ENCODE measurements around the gene PRKAB1. TPM values are rescaled to one million over a fixed set of nuclear protein-coding genes. Genes with fewer than 3 reads are reported as not detected.
A peak's percentile ranks its signal among the peaks of the same experiment; 100 is the strongest.
"Not testable (repeated sequence)": the region's sequence is repeated elsewhere in the genome, so short reads cannot be mapped to it uniquely, and the experiment has no call there.

The PRKAB1 gene
- total RNA-seq, 1 donor from 2014 or later = 13.0 TPM

DNA sequence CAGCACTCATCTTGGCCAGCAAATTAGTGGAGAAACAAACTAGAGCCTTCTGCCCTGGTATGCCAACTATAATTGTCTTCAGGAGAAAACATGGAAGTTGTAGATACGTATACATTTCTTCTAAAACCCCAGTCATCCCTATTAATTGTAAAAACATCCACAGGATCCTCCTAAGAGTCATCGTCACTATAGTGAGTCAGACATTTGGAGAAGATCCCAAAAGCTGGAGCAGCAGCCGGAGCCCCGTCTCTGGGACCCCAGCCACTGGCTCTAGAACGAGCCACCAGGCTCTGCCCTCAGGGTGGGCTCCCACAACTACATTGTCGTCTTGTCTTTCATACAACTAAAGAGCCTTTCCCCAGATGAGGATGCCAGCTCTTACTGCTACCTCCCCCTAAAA, 15.5 kb downstream of the PRKAB1 start:
- ATAC-seq = no peak

DNA sequence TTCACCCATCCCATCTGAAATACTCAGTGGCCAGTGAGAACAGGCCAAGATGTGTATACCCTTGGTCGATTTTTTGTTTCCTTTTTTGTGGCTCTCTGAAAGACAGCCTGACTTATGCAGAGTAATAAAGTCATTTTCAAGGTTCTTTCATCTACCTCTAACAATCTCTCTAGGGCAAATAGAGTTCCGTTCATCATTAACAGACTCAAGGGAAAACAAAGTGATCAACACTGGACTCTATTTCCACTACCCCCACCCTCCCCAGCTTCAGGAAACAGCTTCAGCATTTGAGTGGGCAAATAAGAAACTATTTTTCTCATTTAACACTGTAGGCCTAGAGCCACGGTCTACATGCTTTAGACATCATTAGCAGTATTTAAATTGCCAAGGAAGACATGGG, 15.9 kb downstream of the PRKAB1 start:
- ATAC-seq = peak; percentile 43

More for the DNA sequence above, 15.5 kb downstream of the PRKAB1 start:
- no peak for DNase-seq (ENCODE audit: low spot score)

DNA sequence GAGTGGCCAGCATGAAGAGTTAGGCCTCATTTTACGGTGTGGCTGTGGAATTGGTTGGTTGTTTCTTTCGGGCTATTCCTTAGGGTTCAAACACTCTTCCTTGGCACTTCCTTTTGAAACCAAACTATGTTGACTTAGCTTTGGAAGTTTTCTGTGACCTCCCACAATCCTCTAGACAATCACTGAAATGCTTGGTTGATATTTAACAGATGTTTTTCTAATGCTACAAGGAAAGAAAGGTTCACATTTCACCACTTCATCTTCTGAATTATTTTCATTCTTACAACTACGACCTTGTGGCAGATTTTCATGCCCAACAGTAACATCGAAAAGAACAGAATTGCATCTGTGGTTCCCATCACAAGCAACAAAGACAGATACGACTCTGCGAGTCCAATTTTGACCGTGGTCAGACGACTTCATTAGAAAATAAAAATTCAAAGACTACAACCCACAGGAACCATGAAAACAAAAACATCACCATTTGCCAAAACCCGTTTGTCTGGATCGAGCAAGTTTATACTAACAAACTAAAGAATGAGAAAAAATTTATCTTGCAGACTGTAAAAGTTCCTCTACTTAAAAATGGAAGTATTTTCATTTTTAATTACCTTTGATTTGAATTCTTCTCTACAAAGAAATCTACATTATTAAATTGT, 16.9 kb downstream of the PRKAB1 start:
- ATAC-seq (peak; percentile 13), DNase-seq (ENCODE audit: low spot score) (no peak)

More for the DNA sequence above, 15.9 kb downstream of the PRKAB1 start:
- DNase-seq (ENCODE audit: low spot score) = no peak

DNA sequence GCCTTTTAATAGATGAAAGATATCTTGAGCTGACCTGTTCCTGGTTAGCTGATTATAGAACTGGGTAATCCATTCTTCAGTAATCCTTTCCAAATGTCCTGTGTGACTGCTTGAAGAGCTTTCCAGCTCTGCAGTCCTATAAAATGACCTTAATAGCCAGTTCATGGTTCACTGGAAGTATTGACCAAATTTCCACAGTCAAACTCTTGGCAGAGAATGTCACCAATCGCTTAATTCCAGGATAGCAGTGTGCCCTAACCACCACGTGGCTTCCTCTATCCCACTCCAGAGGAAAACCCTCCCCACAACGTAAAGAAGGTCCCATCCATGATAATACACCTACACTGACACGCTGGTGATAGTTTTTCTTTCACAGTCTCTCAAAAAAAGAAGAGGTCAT, 17.4 kb downstream of the PRKAB1 start:
- DNase-seq (ENCODE audit: low spot score) (peak; percentile 62), ATAC-seq (peak; percentile 60)

DNA sequence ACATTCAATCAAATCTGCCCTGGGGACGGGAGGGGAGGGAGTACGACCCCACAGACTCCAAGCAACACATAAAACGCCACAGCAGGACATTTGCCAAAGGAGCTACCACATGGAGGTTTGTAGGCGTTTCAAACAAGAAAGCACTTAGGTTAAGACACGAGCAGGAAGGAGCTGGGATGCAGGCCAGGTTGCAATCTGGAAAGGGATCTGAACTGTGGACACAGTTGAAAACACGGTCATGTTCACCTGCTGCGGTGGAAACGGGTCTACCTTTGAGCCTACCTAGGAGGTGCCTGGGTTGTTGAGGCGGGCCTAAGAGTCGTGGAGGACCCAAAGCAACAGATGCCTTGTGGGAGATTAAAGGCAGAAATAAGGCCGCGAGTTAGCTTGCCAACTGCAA, 18.4 kb downstream of the PRKAB1 start:
- ATAC-seq = peak; percentile 47
- peak; percentile 75 for DNase-seq (ENCODE audit: low spot score)

DNA sequence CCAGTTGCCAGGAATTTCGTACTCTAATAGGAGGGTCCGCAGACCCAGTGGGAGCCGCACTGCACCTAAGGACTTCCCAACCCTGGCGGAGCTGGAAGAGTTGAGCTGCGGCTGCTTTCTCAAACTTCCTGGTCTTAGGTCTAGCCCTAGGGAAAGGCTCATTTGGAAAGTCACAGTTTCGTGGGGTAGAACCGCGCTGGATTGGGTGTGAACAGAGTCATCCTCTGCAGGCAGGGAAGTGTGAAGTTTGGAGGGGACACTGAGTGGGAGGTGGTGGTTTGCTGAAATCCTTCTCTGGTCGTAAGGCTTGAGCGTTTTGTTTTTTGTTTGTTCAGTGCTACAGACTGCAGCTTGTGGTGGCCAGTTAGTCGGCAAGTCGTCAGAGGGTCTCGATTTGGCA, 18.8 kb downstream of the PRKAB1 start:
- DNase-seq (ENCODE audit: low spot score) (no peak), ATAC-seq (no peak)

DNA sequence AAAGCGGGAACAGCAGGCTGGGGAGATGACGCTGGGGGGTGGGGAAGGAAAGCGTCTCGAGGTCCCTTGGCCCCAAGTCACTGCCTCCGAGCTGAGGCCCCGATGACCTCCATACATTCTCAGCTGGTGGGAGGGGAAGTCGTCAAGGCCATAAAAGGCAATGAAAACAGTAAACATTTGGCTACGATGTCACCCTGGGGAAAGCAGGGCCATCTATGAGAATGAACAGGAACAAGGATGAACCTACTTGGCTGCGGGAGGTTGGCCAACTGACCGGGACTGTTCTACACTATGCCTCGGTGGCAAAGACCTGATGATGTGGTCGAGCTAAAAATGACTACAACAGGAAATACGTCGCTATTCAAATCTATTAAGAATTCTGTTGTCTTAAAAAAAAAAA, 19.5 kb downstream of the PRKAB1 start:
- DNase-seq (ENCODE audit: low spot score) = no peak
- ATAC-seq = no peak

DNA sequence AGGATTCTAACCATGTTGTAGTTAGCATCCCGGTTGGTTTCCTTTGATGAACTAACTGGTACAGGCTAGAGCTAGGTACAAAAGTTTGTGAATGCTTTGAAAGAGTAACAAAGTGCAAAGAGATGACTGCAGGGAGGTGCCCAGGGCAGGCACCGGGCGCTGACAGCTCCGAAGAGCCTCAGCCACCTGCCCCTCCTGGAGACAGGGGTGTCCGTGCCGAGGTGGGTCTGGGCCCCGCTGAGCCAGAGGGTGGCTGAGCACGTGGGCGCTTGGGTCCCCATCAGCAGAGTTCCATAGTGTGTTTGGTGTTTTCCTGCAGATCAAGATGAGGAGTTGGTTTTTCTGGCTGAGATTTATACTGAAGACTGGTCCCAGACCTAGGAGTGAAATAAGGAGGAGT, 19.9 kb downstream of the PRKAB1 start:
- no peak for ATAC-seq
- no peak for DNase-seq (ENCODE audit: low spot score)

DNA sequence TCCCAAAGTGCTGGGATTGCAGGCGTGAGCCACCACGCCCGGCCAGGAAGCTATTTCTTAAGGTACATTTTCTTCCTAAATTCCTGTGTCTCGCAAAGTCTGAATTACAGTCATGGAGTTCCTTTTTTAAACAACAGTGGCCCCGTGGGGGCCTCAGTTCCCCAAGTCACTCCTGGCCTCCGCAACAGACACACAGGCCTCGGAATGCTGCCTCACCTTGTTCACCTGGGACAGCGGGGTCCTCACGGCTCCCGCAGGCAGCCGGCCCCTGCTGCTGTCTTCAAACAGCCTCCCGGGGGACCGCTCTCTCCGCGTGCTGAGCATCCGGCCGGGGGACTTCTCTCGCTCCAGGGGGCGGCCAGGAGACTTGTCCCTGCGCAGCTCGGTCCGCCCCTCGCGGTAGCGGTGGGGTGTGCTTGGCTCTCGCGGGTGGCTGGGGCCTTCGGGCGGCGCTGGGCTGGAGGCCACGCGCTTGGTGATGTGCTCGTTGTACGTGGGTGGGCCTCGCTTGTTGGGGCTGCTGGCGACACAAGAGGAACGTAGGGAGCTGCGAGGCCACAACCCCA, 22.1 kb downstream of the PRKAB1 start:
- no peak for ATAC-seq
- DNase-seq (ENCODE audit: low spot score) = no peak

DNA sequence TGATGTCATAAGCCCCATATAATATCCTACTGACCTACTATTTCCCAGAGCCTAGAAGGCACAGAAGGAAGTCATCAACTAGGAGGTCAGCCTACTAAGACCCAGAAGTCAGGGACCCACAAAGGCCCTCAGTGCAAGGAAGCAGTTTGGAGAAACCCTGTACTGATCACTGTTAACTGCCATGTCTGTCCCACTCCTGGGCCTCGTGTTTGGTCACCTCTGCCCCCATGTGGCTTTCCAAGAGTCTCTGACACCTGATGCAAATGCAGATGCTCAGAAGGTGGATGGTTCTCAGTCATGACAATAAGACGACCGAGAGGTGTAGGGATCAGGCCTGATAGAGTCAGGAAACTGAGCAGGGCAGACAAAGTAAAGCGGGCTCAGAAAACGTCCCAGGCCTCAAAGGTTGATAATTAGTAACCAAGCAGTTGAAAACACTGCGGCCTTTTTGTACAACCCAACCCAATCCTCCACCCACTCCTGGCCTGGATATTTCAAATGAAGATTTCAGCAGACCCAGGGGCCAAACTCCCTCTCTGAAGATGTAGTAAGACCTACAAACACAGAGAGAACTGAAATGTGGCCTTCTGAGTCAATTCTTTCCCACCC, 23.4 kb downstream of the PRKAB1 start:
- ATAC-seq = peak; percentile 71
- no peak for DNase-seq (ENCODE audit: low spot score)

DNA sequence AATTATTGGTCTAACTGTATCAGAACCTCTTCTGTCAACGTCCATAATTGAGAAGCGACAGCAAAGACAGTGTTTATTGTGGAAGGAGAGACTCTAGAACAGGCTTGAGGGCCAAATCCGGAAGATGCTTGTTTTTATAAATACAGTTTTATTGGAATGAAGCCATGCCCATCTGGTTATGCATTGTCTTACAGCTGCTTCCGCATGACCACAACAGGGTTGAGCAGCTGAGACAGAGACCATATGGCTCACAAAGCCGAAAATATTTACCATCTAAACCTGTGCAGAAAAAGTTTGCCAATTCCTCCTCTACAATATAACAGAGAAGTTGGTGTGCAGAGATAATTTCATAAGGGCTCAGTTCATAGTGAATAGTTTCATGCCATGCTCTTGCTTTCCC, 24.5 kb downstream of the PRKAB1 start:
- ATAC-seq = no peak

DNA sequence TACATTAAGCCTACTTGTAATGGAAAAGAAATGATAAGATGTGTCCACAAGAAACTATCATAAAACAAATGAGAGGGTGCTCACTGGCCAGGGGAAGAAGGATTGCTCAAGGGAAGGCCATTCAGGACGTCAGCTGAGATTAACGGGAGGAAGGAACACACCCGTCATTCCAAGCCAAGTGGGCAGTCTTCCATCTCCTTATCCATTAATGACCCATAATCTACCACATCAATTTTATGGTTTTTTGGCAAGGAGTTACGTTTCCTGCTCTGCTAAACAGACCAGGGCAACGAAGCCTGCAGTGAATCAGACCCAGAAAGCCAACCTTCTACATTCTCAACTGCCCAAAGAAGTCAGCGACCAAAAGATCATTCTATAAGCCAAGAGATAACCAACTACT, 25.1 kb downstream of the PRKAB1 start:
- ATAC-seq (peak; percentile 20), DNase-seq (ENCODE audit: low spot score) (no peak)

More for the DNA sequence above, 24.5 kb downstream of the PRKAB1 start:
- no peak for DNase-seq (ENCODE audit: low spot score)

DNA sequence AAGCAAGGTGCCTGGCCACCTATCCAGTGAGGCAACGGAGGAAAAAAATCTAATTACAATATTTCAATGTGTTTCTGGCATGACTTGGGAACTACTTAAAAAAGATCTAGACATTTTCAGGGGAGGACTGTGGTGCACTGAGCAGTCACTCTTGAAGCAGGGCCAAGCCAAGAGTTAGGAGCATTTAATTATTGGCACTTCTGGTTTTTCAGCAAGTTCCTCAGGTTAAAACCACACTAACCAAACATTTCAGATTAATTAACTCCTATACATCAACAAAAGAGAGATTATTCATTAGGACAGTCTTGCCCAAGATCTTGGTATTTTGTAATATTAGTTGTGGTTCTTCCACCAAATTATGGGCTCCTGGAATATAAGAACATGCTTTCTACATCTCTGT, 25.6 kb downstream of the PRKAB1 start:
- no peak for ATAC-seq
- DNase-seq (ENCODE audit: low spot score) = no peak

DNA sequence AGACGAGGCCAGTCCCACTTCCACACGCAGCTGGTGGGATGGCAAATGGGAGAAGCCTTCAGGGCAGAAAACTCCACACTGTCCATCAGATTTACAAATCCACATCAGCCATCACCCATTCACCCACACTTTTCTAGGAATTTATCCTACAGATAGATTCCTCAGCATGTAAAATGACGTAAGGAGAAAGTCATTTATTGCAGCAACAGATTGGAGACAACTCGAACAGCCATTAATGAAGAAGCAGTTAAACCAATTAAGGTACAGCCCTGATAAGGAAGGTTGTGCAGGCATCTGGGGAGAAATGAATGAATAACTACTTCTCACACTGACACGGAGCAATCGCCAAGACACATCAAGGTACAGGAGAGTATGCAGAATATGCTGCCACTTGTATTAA, 26.2 kb downstream of the PRKAB1 start:
- ATAC-seq (no peak), DNase-seq (ENCODE audit: low spot score) (no peak)

DNA sequence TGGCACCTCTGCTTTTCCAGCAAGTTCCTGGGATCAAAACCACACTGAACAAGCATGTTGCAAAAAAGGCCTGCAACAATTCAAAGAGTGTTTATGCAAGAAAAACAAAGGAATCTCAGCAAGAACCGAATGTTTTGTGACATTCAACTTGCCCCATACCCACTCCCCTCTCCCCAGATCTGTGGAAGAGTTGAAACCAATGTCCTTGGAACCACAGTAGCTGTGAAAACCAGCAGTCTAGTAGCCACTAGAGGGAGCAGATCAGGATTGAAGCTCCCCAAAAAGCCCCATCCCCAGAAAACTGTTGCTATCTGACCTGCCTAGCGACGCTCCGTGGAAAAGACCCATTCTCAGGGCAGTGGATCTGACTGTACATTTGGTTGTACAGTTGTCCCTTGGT, 27.1 kb downstream of the PRKAB1 start:
- ATAC-seq (peak; percentile 54), DNase-seq (ENCODE audit: low spot score) (no peak)

DNA sequence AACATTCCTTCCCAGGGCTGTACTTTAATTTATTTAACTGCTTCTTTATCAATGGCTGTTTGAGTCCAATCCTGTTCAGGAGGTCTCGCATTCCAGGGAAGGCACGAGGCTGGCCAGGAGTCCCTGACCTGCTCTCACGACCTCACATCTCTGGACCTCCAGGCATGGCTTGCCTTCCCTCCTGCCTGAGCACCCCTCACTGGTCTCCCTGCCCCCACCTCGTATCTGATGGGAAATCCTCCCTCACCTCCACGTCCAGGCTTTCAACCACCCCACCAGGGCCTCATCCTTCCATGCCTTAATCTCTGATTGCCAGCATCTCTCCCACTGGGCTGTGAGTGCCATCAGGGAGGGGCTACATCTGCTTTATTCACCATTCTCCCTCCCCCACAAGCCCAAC, 29.0 kb downstream of the PRKAB1 start:
- ATAC-seq (no peak), DNase-seq (ENCODE audit: low spot score) (no peak)

DNA sequence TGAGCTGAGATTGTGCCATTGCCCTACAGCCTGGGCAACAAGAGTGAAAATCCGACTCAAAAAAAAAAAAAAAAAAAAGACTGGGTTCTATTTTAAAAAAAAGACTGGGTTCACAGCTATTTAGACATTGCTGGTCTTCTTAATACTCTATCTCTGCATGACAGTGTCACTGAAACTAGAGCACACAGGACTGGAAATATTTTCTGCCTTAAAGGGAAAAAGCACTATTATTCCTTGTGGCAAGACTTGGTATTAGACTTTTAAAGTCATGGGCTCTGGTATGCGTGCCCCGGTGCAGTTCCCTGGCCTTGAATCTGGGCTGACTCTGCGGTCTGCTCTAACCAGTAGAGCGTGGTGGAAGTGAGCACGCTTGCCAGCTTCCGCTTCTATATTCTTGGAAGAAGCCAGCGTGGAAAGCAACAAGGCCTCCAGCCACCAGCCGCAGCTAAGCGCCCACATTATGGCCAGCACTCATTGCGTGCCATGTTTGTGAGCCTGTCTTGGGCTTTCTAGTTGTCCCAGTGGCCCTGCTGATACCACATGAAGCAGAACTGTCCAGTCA, 31.3 kb downstream of the PRKAB1 start:
- DNase-seq (ENCODE audit: low spot score) (no peak), ATAC-seq (no peak)

DNA sequence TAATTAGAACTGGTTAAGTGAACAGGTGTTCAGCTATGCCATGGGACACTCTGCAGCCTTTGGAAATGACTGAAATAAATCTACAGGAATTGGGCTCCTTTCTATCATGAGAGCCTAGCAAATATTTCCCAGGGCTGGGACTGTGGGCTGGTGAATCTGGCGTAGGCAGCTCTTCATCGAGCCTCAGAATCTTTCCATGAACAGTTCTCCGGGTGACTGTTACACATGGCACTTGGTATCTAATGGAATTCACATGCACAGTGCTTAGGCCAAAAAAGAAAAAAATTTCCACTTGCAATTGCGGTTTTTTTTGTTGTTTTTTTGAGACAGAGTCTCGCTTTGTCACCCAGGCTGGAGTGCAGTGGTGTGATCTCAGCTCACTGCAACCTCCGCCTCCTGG, 32.1 kb downstream of the PRKAB1 start:
- DNase-seq (ENCODE audit: low spot score) = no peak
- ATAC-seq = no peak

DNA sequence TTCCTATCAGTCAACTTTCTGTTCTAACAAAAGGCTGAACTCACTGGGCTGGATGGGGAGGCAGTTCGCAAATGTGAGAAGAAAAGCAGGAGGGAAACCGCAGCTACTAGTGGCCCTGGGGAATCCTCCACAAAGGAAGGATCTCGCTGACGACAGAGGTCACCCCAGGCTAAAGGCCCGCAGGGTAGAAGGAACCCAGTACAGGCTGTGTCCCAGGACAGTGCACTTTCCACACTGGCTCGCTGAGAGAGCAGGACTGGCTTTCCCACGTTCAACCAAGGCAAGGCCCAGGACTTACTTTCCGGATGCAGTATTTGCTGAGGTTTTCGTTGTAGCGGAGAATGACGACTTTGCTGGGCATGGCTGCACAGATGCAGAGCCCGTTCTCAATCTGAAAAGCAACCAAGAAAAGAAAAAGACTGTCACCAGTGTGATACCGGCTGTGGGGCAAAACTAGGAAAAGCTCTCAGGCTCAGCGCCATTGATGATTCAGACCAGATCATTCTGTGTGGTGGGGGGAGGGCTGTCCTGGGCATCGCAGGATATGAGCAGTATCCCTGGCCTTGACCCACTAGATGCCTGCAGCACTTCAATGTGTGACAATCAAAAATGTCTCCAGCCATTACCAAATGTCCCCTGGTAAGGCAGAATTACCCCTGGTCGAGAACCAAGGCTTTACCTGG, 36.3 kb downstream of the PRKAB1 start:
- ATAC-seq = no peak
- DNase-seq (ENCODE audit: low spot score) = no peak

DNA sequence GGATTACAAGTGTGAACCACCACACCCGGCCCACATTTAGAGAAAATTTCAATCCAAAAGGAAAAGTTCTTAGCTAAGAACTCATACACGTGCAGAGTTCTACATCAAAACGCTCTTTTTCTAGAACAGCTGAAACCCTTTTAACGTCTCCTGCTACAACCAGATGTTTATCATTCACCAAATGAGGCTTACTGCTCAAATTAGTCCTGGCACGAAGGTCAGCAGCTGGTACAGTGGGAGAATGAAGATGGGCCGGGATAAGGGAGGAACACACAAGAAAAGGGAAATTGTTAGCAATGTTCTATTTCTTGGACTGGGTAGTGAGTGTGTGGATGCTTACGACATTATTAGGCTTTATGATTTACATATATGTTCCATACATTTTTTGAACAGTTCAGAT, 37.2 kb downstream of the PRKAB1 start:
- DNase-seq (ENCODE audit: low spot score) (no peak), ATAC-seq (no peak)

DNA sequence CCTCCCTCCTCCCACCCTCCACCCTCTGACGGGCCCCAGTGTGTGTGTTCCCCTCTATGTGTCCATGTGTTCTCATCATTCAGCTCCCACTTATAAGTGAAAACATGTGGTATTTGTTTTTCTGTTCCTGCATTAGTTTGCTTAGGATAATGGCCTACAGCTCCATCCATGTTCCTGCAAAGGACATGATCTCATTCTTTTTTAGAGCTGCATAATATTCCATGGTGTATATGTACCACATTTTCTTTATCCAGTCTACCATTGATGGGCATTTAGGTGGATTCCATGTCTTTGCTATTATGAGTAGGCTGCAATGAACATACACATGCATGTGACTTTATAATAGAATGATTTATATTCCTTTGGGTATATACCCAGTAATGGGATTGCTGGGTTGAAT, 38.5 kb downstream of the PRKAB1 start:
- not testable (repeated sequence) for DNase-seq (ENCODE audit: low spot score); ATAC-seq
